ENCODE results near the gene CORO2B.

DNA sequence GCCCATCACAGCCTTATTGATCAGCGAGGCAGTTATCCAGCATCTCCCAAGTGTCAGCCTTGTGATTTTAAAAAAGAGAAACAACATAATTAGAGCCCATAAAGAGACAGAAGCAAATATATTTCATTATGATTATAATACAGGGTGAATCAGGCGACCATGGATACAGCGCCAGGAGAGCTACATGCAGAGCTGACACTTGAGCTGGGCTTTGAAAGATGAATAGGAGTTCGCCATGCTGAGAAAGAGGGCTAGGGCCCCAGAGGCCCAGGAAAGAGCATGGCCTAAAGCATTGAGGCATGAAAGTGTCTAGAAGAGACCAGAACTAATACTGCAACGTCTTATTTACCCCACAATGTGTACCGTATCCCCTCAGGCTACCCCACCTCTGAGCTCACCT is 4.2 kb upstream of the CORO2B start:
- TF ChIP-seq, protein P1, sequence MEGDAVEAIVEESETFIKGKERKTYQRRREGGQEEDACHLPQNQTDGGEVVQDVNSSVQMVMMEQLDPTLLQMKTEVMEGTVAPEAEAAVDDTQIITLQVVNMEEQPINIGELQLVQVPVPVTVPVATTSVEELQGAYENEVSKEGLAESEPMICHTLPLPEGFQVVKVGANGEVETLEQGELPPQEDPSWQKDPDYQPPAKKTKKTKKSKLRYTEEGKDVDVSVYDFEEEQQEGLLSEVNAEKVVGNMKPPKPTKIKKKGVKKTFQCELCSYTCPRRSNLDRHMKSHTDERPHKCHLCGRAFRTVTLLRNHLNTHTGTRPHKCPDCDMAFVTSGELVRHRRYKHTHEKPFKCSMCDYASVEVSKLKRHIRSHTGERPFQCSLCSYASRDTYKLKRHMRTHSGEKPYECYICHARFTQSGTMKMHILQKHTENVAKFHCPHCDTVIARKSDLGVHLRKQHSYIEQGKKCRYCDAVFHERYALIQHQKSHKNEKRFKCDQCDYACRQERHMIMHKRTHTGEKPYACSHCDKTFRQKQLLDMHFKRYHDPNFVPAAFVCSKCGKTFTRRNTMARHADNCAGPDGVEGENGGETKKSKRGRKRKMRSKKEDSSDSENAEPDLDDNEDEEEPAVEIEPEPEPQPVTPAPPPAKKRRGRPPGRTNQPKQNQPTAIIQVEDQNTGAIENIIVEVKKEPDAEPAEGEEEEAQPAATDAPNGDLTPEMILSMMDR (IDR thresholded peaks at IDR 0.05; ENCODE audit: poor library complexity, severe bottlenecking), result no peak
- TF ChIP-seq EZH2 (IDR thresholded peaks at IDR 0.05; ENCODE audit: borderline replicate concordance, insufficient read depth, low read length, poor library complexity, severe bottlenecking) (no peak), TAF1 (IDR thresholded peaks at IDR 0.05; ENCODE audit: low read depth) (no peak), EP300 (conservative IDR thresholded peaks at IDR 0.05; ENCODE audit: poor library complexity, severe bottlenecking) (no peak), POLR2AphosphoS5 (IDR thresholded peaks at IDR 0.05) (no peak), RAD21 (conservative IDR thresholded peaks at IDR 0.05) (no peak), SMC3 (conservative IDR thresholded peaks at IDR 0.05; ENCODE audit: poor library complexity) (no peak)
- TF ChIP-seq, protein P2, sequence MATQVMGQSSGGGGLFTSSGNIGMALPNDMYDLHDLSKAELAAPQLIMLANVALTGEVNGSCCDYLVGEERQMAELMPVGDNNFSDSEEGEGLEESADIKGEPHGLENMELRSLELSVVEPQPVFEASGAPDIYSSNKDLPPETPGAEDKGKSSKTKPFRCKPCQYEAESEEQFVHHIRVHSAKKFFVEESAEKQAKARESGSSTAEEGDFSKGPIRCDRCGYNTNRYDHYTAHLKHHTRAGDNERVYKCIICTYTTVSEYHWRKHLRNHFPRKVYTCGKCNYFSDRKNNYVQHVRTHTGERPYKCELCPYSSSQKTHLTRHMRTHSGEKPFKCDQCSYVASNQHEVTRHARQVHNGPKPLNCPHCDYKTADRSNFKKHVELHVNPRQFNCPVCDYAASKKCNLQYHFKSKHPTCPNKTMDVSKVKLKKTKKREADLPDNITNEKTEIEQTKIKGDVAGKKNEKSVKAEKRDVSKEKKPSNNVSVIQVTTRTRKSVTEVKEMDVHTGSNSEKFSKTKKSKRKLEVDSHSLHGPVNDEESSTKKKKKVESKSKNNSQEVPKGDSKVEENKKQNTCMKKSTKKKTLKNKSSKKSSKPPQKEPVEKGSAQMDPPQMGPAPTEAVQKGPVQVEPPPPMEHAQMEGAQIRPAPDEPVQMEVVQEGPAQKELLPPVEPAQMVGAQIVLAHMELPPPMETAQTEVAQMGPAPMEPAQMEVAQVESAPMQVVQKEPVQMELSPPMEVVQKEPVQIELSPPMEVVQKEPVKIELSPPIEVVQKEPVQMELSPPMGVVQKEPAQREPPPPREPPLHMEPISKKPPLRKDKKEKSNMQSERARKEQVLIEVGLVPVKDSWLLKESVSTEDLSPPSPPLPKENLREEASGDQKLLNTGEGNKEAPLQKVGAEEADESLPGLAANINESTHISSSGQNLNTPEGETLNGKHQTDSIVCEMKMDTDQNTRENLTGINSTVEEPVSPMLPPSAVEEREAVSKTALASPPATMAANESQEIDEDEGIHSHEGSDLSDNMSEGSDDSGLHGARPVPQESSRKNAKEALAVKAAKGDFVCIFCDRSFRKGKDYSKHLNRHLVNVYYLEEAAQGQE (IDR thresholded peaks at IDR 0.05; ENCODE audit: borderline replicate concordance), result no peak

Measured in neural cell (in vitro differentiated cells).